OCI-LY7 (cell line): Measurements from ENCODE around the gene HLA-DQA2. TPM values are rescaled to one million over a fixed set of nuclear protein-coding genes. Genes with fewer than 3 reads are reported as not detected.

Experiments
- BruUV-seq: library from RNA; stranded (reverse); fragments of 400-500 nt; replicated peaks from 2 replicates; lab custom pipeline; 2021; lab: Mats Ljungman, UMichigan
- CTCF ChIA-PET: fragments of 300-600 bp; sonication (Branson Sonifier 250); formaldehyde crosslinking; loops from one replicate; lab custom pipeline; 2022; ENCODE audit warnings: antibody characterized with exemption; ENCODE audit not compliant: unreplicated experiment; lab: Charles Lee
- POLR2A ChIA-PET: fragments of 300-600 bp; sonication (Branson Sonifier 250); formaldehyde crosslinking; loops from one replicate; lab custom pipeline; 2022; ENCODE audit warnings: antibody characterized with exemption; lab: Charles Lee
- DNase-seq: peaks from one replicate; pipeline ENCODE4 v3.0.0-alpha.2; 2015; ENCODE audit warnings: low spot score
- H2AFZ ChIP-seq: fragments of 200-600 bp; sonication (generic), shearing (Covaris generic); 2 replicates; pipeline ENCODE4 v1.6.1; 2014; ENCODE audit warnings: mild to moderate bottlenecking, antibody characterized with exemption, low read length, moderate library complexity
- H3K27ac ChIP-seq: fragments of 200-600 bp; sonication (generic); 2 replicates; pipeline ENCODE4 v1.5.1; 2014; ENCODE audit warnings: mixed run types, low read depth, mild to moderate bottlenecking, moderate library complexity, low read length, inconsistent platforms; ENCODE audit not compliant: poor library complexity, severe bottlenecking
- H3K36me3 ChIP-seq: fragments of 200-600 bp; sonication (generic); 2 replicates; pipeline ENCODE4 v1.6.1; 2014; ENCODE audit warnings: mild to moderate bottlenecking, antibody characterized with exemption, low read length, moderate library complexity, mixed read lengths; ENCODE audit not compliant: insufficient read depth
- H3K4me1 ChIP-seq: fragments of 200-600 bp; sonication (generic); 2 replicates; pipeline ENCODE4 v1.5.1; 2014; ENCODE audit warnings: mild to moderate bottlenecking, low read length; ENCODE audit not compliant: insufficient read depth, poor library complexity, severe bottlenecking
- H3K4me2 ChIP-seq: fragments of 200-600 bp; sonication (generic); 2 replicates; pipeline ENCODE4 v1.6.1; 2014; ENCODE audit warnings: mild to moderate bottlenecking, low read length
- H3K4me3 ChIP-seq: fragments of 200-600 bp; sonication (generic); 2 replicates; pipeline ENCODE4 v1.5.1; 2014; ENCODE audit warnings: mild to moderate bottlenecking, low read depth, low read length; ENCODE audit not compliant: poor library complexity, severe bottlenecking
- H3K79me2 ChIP-seq: fragments of 200-600 bp; sonication (generic); 2 replicates; pipeline ENCODE4 v1.6.1; 2016; ENCODE audit warnings: low read depth, mild to moderate bottlenecking, low read length, moderate library complexity, mixed read lengths; ENCODE audit not compliant: insufficient read depth
- H3K9me2 ChIP-seq: fragments of 200-600 bp; sonication (generic); 2 replicates; pipeline ENCODE4 v1.6.1; 2016; ENCODE audit warnings: mild to moderate bottlenecking, low read length, mixed read lengths; ENCODE audit not compliant: insufficient read depth
- H3K9me3 ChIP-seq: fragments of 200-600 bp; sonication (generic); 2 replicates; pipeline ENCODE4 v1.6.1; 2014; ENCODE audit warnings: mild to moderate bottlenecking, mixed run types, low read length, mixed read lengths
- H4K20me1 ChIP-seq: fragments of 200-600 bp; sonication (generic); 2 replicates; pipeline ENCODE4 v1.6.1; 2014; ENCODE audit warnings: mild to moderate bottlenecking, antibody characterized with exemption, low read length, moderate library complexity, mixed read lengths; ENCODE audit not compliant: insufficient read depth
- CTCF ChIP-seq: fragments of 200-600 bp; sonication (generic); conservative IDR thresholded peaks from 2 replicates; pipeline ENCODE4 v1.5.1; 2014; ENCODE audit warnings: mild to moderate bottlenecking, antibody characterized with exemption, low read length, moderate library complexity, mixed read lengths
- EZH2phosphoT487 ChIP-seq: fragments of 200-600 bp; sonication (generic); IDR thresholded peaks from 2 replicates; pipeline ENCODE4 v1.6.1; 2018; ENCODE audit warnings: low read depth, borderline replicate concordance, mild to moderate bottlenecking, mixed run types, antibody characterized with exemption, low read length, moderate library complexity, mixed read lengths
- intact Hi-C: fragments of 100-400 bp; cut with micrococcal nuclease; formaldehyde crosslinking; loops from one replicate; pipeline ENCODE4 v1.10.0; 2022; ENCODE audit not compliant: unreplicated experiment
- microRNA-seq: library from miRNA; unstranded; fragments of <30 nt; microRNA quantifications from one replicate; pipeline ENCODE4 v1.2.0, GENCODE V29; 2022; ENCODE audit warnings: borderline replicate concordance
- small RNA-seq: library from RNA; depleted of rRNA; stranded (forward); fragments of <200 nt; gene quantifications from one replicate; pipeline ENCODE3, GENCODE V24; 2014
- total RNA-seq, 2 experiments: library from RNA; depleted of rRNA in 1 of 2; stranded (reverse); fragments of >200 nt in 1 of 2; shearing (Covaris generic) in 1 of 2; gene quantifications; 2 replicates each; pipeline ENCODE4 v1.2.3, GENCODE V29; 2014 to 2022

Gene HLA-DQA2
- total RNA-seq, 2 experiments from 2014 or later: 3.6 TPM; not detected in 1

GRCh38 chr6:32792901-32793435, 51.8 kb downstream of the HLA-DQA2 start:
- DNase-seq: no peak
- no peaks in the 10 kb centered on the region for H3K79me2 ChIP-seq
- peaks cover 26% of the 10 kb centered on the region for H3K4me1 ChIP-seq
- H3K4me2 ChIP-seq: no peak overlapping the region
- no peak overlapping the region for H3K27ac ChIP-seq
- no peaks in the 10 kb centered on the region for H4K20me1 ChIP-seq
- no peak overlapping the region for H2AFZ ChIP-seq
- no TSS peak for BruUV-seq
- ChIA-PET POLR2A (interaction anchor here (0.6 to 1.1 kb wide), 3 partner anchors 12 to 168 kb away, joined by 3 read pairs; no protein-coding TSS in a partner anchor), CTCF (interaction anchor here (0.8 to 1.0 kb wide), 2 partner anchors 22 to 91 kb away, joined by 4 to 5 read pairs; no protein-coding TSS in a partner anchor)
- peaks cover 2% of the 10 kb centered on the region; the same call in 1 of the 2 replicates for H3K9me3 ChIP-seq
- H3K9me2 ChIP-seq: no peaks in the 10 kb centered on the region
- intact Hi-C loops: no loop called here
- TF ChIP-seq EZH2phosphoT487 (no peak), CTCF (no peak)
- no peak overlapping the region for H3K4me3 ChIP-seq
- peaks cover under 1% of the 10 kb centered on the region; the same call in 1 of the 2 replicates for H3K36me3 ChIP-seq

GRCh38 chr6:32794510-32794909, 53.3 kb downstream of the HLA-DQA2 start:
- Histone ChIP-seq H3K4me3 (no peak overlapping the region), H2AFZ (peak overlapping the region; percentile 48; the same call in 1 of the 2 replicates), H3K79me2 (no peaks in the 10 kb centered on the region), H3K27ac (no peak overlapping the region), H3K4me1 (peaks cover 28% of the 10 kb centered on the region), H3K4me2 (no peak overlapping the region), H4K20me1 (no peaks in the 10 kb centered on the region), H3K9me3 (peaks cover 17% of the 10 kb centered on the region; the same call in 1 of the 2 replicates), H3K9me2 (no peaks in the 10 kb centered on the region), H3K36me3 (peaks cover 12% of the 10 kb centered on the region; the same call in 1 of the 2 replicates)
- ChIA-PET CTCF (no interaction called here), POLR2A (interaction anchor here (1.2 kb wide), 1 partner anchor 18 kb away, joined by 3 read pairs; no protein-coding TSS in a partner anchor)
- no TSS peak for BruUV-seq
- TF ChIP-seq CTCF (no peak), EZH2phosphoT487 (no peak)
- no peak for DNase-seq
- intact Hi-C loops: no loop called here

Small RNA genes lying within 50 kb of the gene (microRNA-seq; reads per million reads assigned to microRNA genes)
- not detected for gene MIR3135B

Small RNA genes lying within 50 kb of the gene (small RNA-seq; reads per million reads assigned to genes)
- gene MIR3135B: not detected

Other genes with a start within 250 kb of the HLA-DQA2 start
- 1.9 and 2.2 TPM in 2 replicates for gene HLA-DRB5, start 211.1 kb upstream of the HLA-DQA2 start, total RNA-seq (2014; rRNA removed; shearing (Covaris generic))
- 5.0 and 6.1 TPM in 2 replicates for gene HLA-DRB5, start 211.1 kb upstream of the HLA-DQA2 start, total RNA-seq (2022)
- gene HLA-DRB1, start 151.5 kb upstream of the HLA-DQA2 start, total RNA-seq (2014; rRNA removed; shearing (Covaris generic)): 132 and 156 TPM in 2 replicates
- 98.1 and 111 TPM in 2 replicates for gene HLA-DRB1, start 151.5 kb upstream of the HLA-DQA2 start, total RNA-seq (2022)
- 0.79 and 1.6 TPM in 2 replicates for gene HLA-DQA1, start 104.0 kb upstream of the HLA-DQA2 start, total RNA-seq (2014; rRNA removed; shearing (Covaris generic))
- 31.2 and 32.3 TPM in 2 replicates for gene HLA-DQA1, start 104.0 kb upstream of the HLA-DQA2 start, total RNA-seq (2022)
- 1.2 and 10.5 TPM in 2 replicates for gene HLA-DQB1, start 74.7 kb upstream of the HLA-DQA2 start, total RNA-seq (2014; rRNA removed; shearing (Covaris generic))
- gene HLA-DQB1, start 74.7 kb upstream of the HLA-DQA2 start, total RNA-seq (2022): 16.5 and 20.9 TPM in 2 replicates
- not detected in 2 replicates for gene HLA-DQB2, start 22.1 kb downstream of the HLA-DQA2 start, total RNA-seq (2014; rRNA removed; shearing (Covaris generic))
- gene HLA-DQB2, start 22.1 kb downstream of the HLA-DQA2 start, total RNA-seq (2022): 5.1 and 7.2 TPM in 2 replicates
- 46.5 and 48.1 TPM in 2 replicates for gene HLA-DOB, start 75.6 kb downstream of the HLA-DQA2 start, total RNA-seq (2014; rRNA removed; shearing (Covaris generic))
- 57.1 and 69.3 TPM in 2 replicates for gene HLA-DOB, start 75.6 kb downstream of the HLA-DQA2 start, total RNA-seq (2022)
- 90.9 and 96.4 TPM in 2 replicates for gene TAP2, start 97.3 kb downstream of the HLA-DQA2 start, total RNA-seq (2014; rRNA removed; shearing (Covaris generic))
- gene TAP2, start 97.3 kb downstream of the HLA-DQA2 start, total RNA-seq (2022): 108 and 132 TPM in 2 replicates
- gene PSMB8, start 102.7 kb downstream of the HLA-DQA2 start, total RNA-seq (2014; rRNA removed; shearing (Covaris generic)): 142 and 164 TPM in 2 replicates
- gene PSMB8, start 102.7 kb downstream of the HLA-DQA2 start, total RNA-seq (2022): 194 and 216 TPM in 2 replicates
- gene TAP1, start 112.3 kb downstream of the HLA-DQA2 start, total RNA-seq (2014; rRNA removed; shearing (Covaris generic)): 62.1 and 85.9 TPM in 2 replicates
- gene TAP1, start 112.3 kb downstream of the HLA-DQA2 start, total RNA-seq (2022): 66.3 and 75.0 TPM in 2 replicates
- 149 and 158 TPM in 2 replicates for gene PSMB9, start 112.8 kb downstream of the HLA-DQA2 start, total RNA-seq (2014; rRNA removed; shearing (Covaris generic))
- 193 and 207 TPM in 2 replicates for gene PSMB9, start 112.8 kb downstream of the HLA-DQA2 start, total RNA-seq (2022)
- gene HLA-DMB, start 199.6 kb downstream of the HLA-DQA2 start, total RNA-seq (2014; rRNA removed; shearing (Covaris generic)): 85.1 and 98.0 TPM in 2 replicates
- 77.0 and 78.5 TPM in 2 replicates for gene HLA-DMB, start 199.6 kb downstream of the HLA-DQA2 start, total RNA-seq (2022)
- gene HLA-DMA, start 211.7 kb downstream of the HLA-DQA2 start, total RNA-seq (2014; rRNA removed; shearing (Covaris generic)): 175 and 207 TPM in 2 replicates
- gene HLA-DMA, start 211.7 kb downstream of the HLA-DQA2 start, total RNA-seq (2022): 140 TPM in 2 replicates
- gene BRD2, start 227.2 kb downstream of the HLA-DQA2 start, total RNA-seq (2014; rRNA removed; shearing (Covaris generic)): 236 and 237 TPM in 2 replicates
- gene BRD2, start 227.2 kb downstream of the HLA-DQA2 start, total RNA-seq (2022): 326 and 361 TPM in 2 replicates